Activated CD4-positive, alpha-beta T cell treated with anti-CD3 and anti-CD28 coated beads, Interleukin-2, amount 50 U/mL, for 16 hours (primary cell): ENCODE results near the gene DNAL4.

Experiments used
- DNase-seq: peaks from one replicate; pipeline ENCODE4 v3.0.0-alpha.2; 2020

The DNAL4 gene

GRCh38 chr22:38738475-38739070 lies 55.4 kb downstream of the DNAL4 start:
- DNase-seq: no peak

GRCh38 chr22:38737302-38738060 lies 56.5 kb downstream of the DNAL4 start:
- DNase-seq: no peak

GRCh38 chr22:38736257-38736570 lies 57.7 kb downstream of the DNAL4 start:
- no peak for DNase-seq

- DNase-seq: no peak
Measured at GRCh38 chr22:38735465-38736256, 58.3 kb downstream of the DNAL4 start.

- no peak for DNase-seq
Measured at GRCh38 chr22:38735126-38735464, 58.8 kb downstream of the DNAL4 start.

GRCh38 chr22:38734421-38735100 lies 59.4 kb downstream of the DNAL4 start:
- DNase-seq: no peak

GRCh38 chr22:38733724-38734381 lies 60.1 kb downstream of the DNAL4 start:
- DNase-seq: no peak

GRCh38 chr22:38733329-38733723 lies 60.6 kb downstream of the DNAL4 start:
- DNase-seq: peak; percentile 51

- DNase-seq: no peak
Measured at GRCh38 chr22:38732251-38732815, 61.6 kb downstream of the DNAL4 start.

- no peak for DNase-seq
Measured at GRCh38 chr22:38731703-38732161, 62.2 kb downstream of the DNAL4 start.

GRCh38 chr22:38730411-38730871 lies 63.5 kb downstream of the DNAL4 start:
- no peak for DNase-seq

- DNase-seq: no peak
Measured at GRCh38 chr22:38729946-38730345, 64.0 kb downstream of the DNAL4 start.

GRCh38 chr22:38728871-38729796 lies 64.8 kb downstream of the DNAL4 start:
- DNase-seq: no peak
